K562 (cell line): Measurements from ENCODE around the gene POLN. TPM values are rescaled to one million over a fixed set of nuclear protein-coding genes. Genes with fewer than 3 reads are reported as not detected.
"Not testable (repeated sequence)": the region's sequence is repeated elsewhere in the genome, so short reads cannot be mapped to it uniquely, and the experiment has no call there.

Experiments
- ATAC-seq: fragments of 200-7000 bp; cut with Tn5 transposase; 3 replicates; pipeline ENCODE4 v1.9.1; 2020; ENCODE audit warnings: moderate library complexity
- BruUV-seq: library from RNA; stranded (reverse); fragments of 400-500 nt; replicated peaks from 2 replicates; lab custom pipeline; 2021; lab: Mats Ljungman, UMichigan
- CTCF ChIA-PET: fragments of 300-600 bp; formaldehyde crosslinking; extraction: SDS; loops from one replicate; lab custom pipeline; 2021; ENCODE audit warnings: low intra/inter-chr PET ratio; lab: Yijun Ruan, JAX
- POLR2A ChIA-PET: fragments of 300-600, 350-650 bp; sonication (Branson Sonifier 250); formaldehyde crosslinking; extraction: SDS; loops from one replicate; lab custom pipeline; 2021; ENCODE audit warnings: antibody characterized with exemption, inconsistent platforms; lab: Yijun Ruan, JAX
- DNase-seq, 4 experiments: peaks; one replicate each; pipeline versions ENCODE4 v3.0.0 to v3.0.0-alpha.2; 2011 to 2018; ENCODE audit warnings: low spot score in 3 of 4, mixed read lengths in 3 of 4; ENCODE audit errors: extremely low read depth in 1 of 4
- FAIRE-seq: peaks from 2 replicates; lab custom pipeline; 2011; peaks lifted over from hg19 to GRCh38; lab: Jason Lieb, UNC
- H2AFZ ChIP-seq: 2 replicates; pipeline ENCODE4 v1.6.0; 2011; ENCODE audit warnings: low read depth, low read length, control low read depth, inconsistent platforms
- H3K27ac ChIP-seq: fragments of 200-600 bp; 3 replicates; pipeline ENCODE4 v1.8.0; 2011; ENCODE audit warnings: low read depth, mild to moderate bottlenecking, control low read depth, inconsistent platforms, low read length, moderate library complexity, mixed read lengths; ENCODE audit errors: extremely low read depth
- H3K27me3 ChIP-seq, 2 experiments: fragments of 300-600 bp in 1 of 2; 2 replicates in 1 of 2; 3 replicates in 1 of 2; pipeline versions ENCODE4 v1.6.0 to v1.8.0; 2011; ENCODE audit warnings: inconsistent platforms in 2 of 2, low read length in 2 of 2, mild to moderate bottlenecking in 1 of 2, mixed read lengths in 1 of 2, moderate library complexity in 1 of 2; ENCODE audit not compliant: control insufficient read depth in 2 of 2, insufficient read depth in 2 of 2
- H3K36me3 ChIP-seq: fragments of 300-600 bp; 3 replicates; pipeline ENCODE4 v1.8.0; 2011; ENCODE audit warnings: mild to moderate bottlenecking, low read length, inconsistent platforms; ENCODE audit not compliant: control insufficient read depth, insufficient read depth
- H3K4me1 ChIP-seq, 2 experiments: fragments of 200-600 bp in 1 of 2; replicated peaks in 1 of 2; 2 replicates in 1 of 2; 3 replicates in 1 of 2; pipeline versions ENCODE4 v1.5.1 to v1.8.0; 2011; ENCODE audit warnings: inconsistent platforms in 2 of 2, low read length in 2 of 2, mild to moderate bottlenecking in 1 of 2, mixed read lengths in 1 of 2, moderate library complexity in 1 of 2; ENCODE audit not compliant: control insufficient read depth in 2 of 2, insufficient read depth in 2 of 2
- H3K4me2 ChIP-seq: 2 replicates; pipeline ENCODE4 v1.6.1; 2011; ENCODE audit warnings: low read length, control low read depth, inconsistent platforms, mixed read lengths; ENCODE audit not compliant: insufficient read depth
- H3K4me3 ChIP-seq: fragments of 200-600 bp; sonication (generic), shearing (Covaris generic); 2 replicates; pipeline ENCODE4 v1.5.1; 2016; ENCODE audit warnings: control low read depth, inconsistent platforms
- H3K79me2 ChIP-seq: fragments of 200-600 bp; 3 replicates; pipeline ENCODE4 v1.8.0; 2011; ENCODE audit warnings: low read length, inconsistent platforms; ENCODE audit not compliant: control insufficient read depth, insufficient read depth
- H3K9ac ChIP-seq, 2 experiments: 2 replicates each; pipeline versions ENCODE4 v1.6.0 to v1.6.1; 2011; ENCODE audit warnings: low read depth in 2 of 2, low read length in 2 of 2, control low read depth in 1 of 2, inconsistent platforms in 1 of 2, mild to moderate bottlenecking in 1 of 2, mixed read lengths in 1 of 2; ENCODE audit not compliant: insufficient read depth in 1 of 2
- H3K9me1 ChIP-seq: one replicate; pipeline ENCODE4 v1.6.0; 2011; ENCODE audit warnings: inconsistent platforms, mild to moderate bottlenecking, low read length, moderate library complexity; ENCODE audit not compliant: control insufficient read depth, insufficient read depth
- H3K9me3 ChIP-seq: replicated peaks from 2 replicates; pipeline ENCODE4 v1.5.1; 2011; ENCODE audit warnings: low read depth, low read length, inconsistent platforms; ENCODE audit not compliant: control insufficient read depth, insufficient read depth
- H4K20me1 ChIP-seq: replicated peaks from 2 replicates; pipeline ENCODE4 v1.6.1; 2011; ENCODE audit warnings: low read length, inconsistent platforms, mixed read lengths; ENCODE audit not compliant: control insufficient read depth, insufficient read depth
- ZNF561 ChIP-seq: fragments of 450-650 bp; formaldehyde crosslinking; conservative IDR thresholded peaks from 2 replicates; pipeline ENCODE4 v1.4.0; 2020; ENCODE audit warnings: mild to moderate bottlenecking, moderate library complexity
- ZNF584 ChIP-seq: fragments of 200-800 bp; sonication (Bioruptor generic); IDR thresholded peaks from 2 replicates; pipeline ENCODE4 v1.6.1; 2016; ENCODE audit warnings: low read depth, mild to moderate bottlenecking, missing genetic modification characterization, missing compliant biosample characterization
- ZNF785 ChIP-seq: fragments of 250-450 bp; sonication (Bioruptor Pico); IDR thresholded peaks from 2 replicates; pipeline ENCODE4 v1.4.0; 2020; ENCODE audit warnings: mild to moderate bottlenecking
- WGBS: fragments of 100-300 bp; shearing (Covaris generic); methylation state at CpG from one replicate; pipeline ENCODE4 v1.1.6; 2016; ENCODE audit warnings: low coverage, mixed read lengths; ENCODE audit not compliant: insufficient coverage; ENCODE audit errors: missing lambda C conversion rate; 5-methylcytosine and 5-hydroxymethylcytosine counted together
- in situ Hi-C: fragments of 300-500 bp; cut with MboI; formaldehyde crosslinking; loops from 4 replicates; pipeline ENCODE4 v1.15.0; 2018; ENCODE audit warnings: inconsistent platforms, mixed read lengths
- intact Hi-C: fragments of 100-400 bp; cut with micrococcal nuclease; formaldehyde crosslinking; loops from 2 replicates; pipeline ENCODE4 v1.14.2; 2022
- polyA plus RNA-seq, 8 experiments: library from polyadenylated mRNA; depleted of rRNA in 4 of 8; stranded (reverse) in 5 of 8; unstranded in 3 of 8; fragments of >200 nt; fragmentation: Nextera tagmentation in 2 of 8; fragmentation: Illumina TruSeq in 1 of 8; extraction: Ambion mirVana in 2 of 8; extraction: Trizol in 1 of 8; gene quantifications; 2 replicates each; pipeline versions ENCODE4 v1.2.1 to v1.2.3, GENCODE V29; 2011 to 2014; ENCODE audit warnings: inconsistent platforms in 1 of 8, missing spikeins in 1 of 8
- total RNA-seq, 7 experiments: library from RNA; depleted of rRNA in 6 of 7; stranded (reverse); fragments of >200 nt in 6 of 7; fragmentation: Illumina TruSeq in 2 of 7; extraction: Trizol in 2 of 7; gene quantifications; 2 replicates each; pipeline versions ENCODE4 v1.2.1 to v1.2.3, GENCODE V29; 2011 to 2021; ENCODE audit warnings: low replicate concordance in 1 of 7
- TF ChIP-seq, protein P1 (sequence below): sonication (generic); formaldehyde crosslinking; IDR thresholded peaks from 2 replicates; pipeline ENCODE4 v1.8.1; 2023; ENCODE audit warnings: mild to moderate bottlenecking, missing genetic modification reagents

POLN gene
- total and polyA plus RNA-seq, 9 of the 15 experiments (the other 6 are each of a cell fraction or from before 2014, with no cell fraction given), result 0.08 to 0.91 (median 0.32) TPM

DNA sequence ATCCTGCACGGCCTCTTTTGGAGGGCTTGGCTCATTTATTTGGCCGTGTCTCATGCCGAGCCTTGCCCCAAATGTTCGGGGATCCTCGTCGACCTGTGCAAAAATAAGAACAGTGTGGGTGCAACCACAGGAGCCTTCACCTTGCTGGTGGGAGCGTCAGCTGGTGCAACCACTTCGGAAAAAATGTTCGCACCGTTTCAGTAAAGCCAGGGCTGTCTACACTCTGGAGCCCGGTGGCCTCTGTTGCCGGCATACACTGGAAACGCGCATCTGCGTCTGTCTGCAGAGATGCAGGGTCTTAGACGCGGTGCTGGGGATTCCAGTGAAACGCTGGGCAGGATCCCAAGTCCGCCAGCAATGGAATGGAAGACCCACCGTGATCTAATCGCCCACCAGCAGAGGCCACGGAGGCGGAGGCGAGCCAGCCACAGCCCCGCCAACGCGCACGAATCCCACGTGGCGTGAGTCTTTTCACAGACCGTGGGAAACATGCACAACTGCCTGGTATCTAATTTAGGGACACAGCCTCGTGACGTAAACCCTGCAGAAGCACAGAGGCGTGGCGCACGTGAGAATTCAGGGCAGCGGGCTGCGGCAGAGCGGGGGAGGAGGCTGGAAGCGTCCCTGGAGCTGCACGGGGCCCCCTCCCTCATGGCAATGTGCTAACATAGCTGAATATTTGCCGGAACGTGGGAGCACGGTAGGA, 33.8 kb upstream of the POLN start:
- no peak overlapping the region for H3K4me2 ChIP-seq
- TF ChIP-seq ZNF785 (CRISPR knock-in tag), result no peak
- TF ChIP-seq ZNF561 (CRISPR knock-in tag), result no peak
- no peak for TF ChIP-seq ZNF584 (CRISPR knock-in tag)
- TF ChIP-seq, protein P1, sequence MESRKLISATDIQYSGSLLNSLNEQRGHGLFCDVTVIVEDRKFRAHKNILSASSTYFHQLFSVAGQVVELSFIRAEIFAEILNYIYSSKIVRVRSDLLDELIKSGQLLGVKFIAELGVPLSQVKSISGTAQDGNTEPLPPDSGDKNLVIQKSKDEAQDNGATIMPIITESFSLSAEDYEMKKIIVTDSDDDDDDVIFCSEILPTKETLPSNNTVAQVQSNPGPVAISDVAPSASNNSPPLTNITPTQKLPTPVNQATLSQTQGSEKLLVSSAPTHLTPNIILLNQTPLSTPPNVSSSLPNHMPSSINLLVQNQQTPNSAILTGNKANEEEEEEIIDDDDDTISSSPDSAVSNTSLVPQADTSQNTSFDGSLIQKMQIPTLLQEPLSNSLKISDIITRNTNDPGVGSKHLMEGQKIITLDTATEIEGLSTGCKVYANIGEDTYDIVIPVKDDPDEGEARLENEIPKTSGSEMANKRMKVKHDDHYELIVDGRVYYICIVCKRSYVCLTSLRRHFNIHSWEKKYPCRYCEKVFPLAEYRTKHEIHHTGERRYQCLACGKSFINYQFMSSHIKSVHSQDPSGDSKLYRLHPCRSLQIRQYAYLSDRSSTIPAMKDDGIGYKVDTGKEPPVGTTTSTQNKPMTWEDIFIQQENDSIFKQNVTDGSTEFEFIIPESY (CRISPR knock-in tag), result peak; percentile 25; the same call in 1 of the 2 replicates
- ChIA-PET POLR2A (no interaction called here), CTCF (no interaction called here)
- peaks cover 5 to 50% of the 10 kb centered on the region in 2 experiments; a peak in 4 of 5 replicates for H3K4me1 ChIP-seq
- 79% methylated on average over 36 of the region's 44 CpGs for WGBS
- BruUV-seq, result no TSS peak
- in situ Hi-C loops, result no loop called here
- DNase-seq, result no peak
- FAIRE-seq, result peak; percentile 44
- no peaks in the 10 kb centered on the region for H3K9me1 ChIP-seq
- no peak overlapping the region for H3K27ac ChIP-seq
- H3K9me3 ChIP-seq, result no peaks in the 10 kb centered on the region
- H3K4me3 ChIP-seq, result no peak overlapping the region
- intact Hi-C loops, result no loop called here
- peak overlapping the region in 1 of 2 experiments; percentile 7; a peak in 1 of 4 replicates for H3K9ac ChIP-seq
- H4K20me1 ChIP-seq, result no peaks in the 10 kb centered on the region
- no peaks in the 10 kb centered on the region for H3K79me2 ChIP-seq
- H2AFZ ChIP-seq, result no peak overlapping the region
- H3K36me3 ChIP-seq, result peaks cover 12% of the 10 kb centered on the region; the same call in 1 of the 3 replicates
- ATAC-seq, result no peak
- no peaks in the 10 kb centered on the region for H3K27me3 ChIP-seq

DNA sequence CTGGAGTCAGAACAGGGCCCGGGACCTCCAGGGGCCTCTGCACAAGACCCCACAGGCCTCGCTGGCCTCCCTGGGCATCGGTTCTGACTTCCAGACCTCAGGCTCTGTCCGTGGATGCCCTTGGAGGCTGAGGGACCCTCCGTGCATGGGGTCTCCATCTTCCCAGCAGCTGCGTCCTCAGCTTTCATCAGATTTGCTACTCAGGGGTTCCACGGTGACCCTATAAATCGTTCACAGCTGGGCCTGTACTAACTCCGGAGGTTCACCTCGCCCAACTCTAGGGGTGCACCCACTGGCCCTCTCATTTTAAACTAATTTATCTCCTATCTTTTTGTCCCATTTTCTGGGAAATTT, 33.1 kb upstream of the POLN start:
- H3K27me3 ChIP-seq, BruUV-seq, H3K9me1 ChIP-seq, H3K79me2 ChIP-seq, H3K9ac ChIP-seq, H3K27ac ChIP-seq, CTCF ChIA-PET, FAIRE-seq, H3K4me2 ChIP-seq, H3K9me3 ChIP-seq, H4K20me1 ChIP-seq, H2AFZ ChIP-seq, ATAC-seq, in situ Hi-C loops, H3K4me3 ChIP-seq, intact Hi-C loops, DNase-seq: not testable (repeated sequence)
- WGBS, result 66% methylated on average over 7 of the region's 10 CpGs
- POLR2A ChIA-PET, result interaction anchor here (0.6 kb wide), 1 partner anchor 1076 kb away, joined by 3 read pairs; no protein-coding TSS in a partner anchor
- Histone ChIP-seq H3K36me3 (peaks cover 12% of the 10 kb centered on the region; the same call in 1 of the 3 replicates), H3K4me1 (peaks cover 5 to 57% of the 10 kb centered on the region in 2 experiments; a peak in 4 of 5 replicates)
